IMR-90 (cell line): Measurements from ENCODE around the gene RGSL1. TPM values are rescaled to one million over a fixed set of nuclear protein-coding genes. Genes with fewer than 3 reads are reported as not detected.

ENCODE experiments used
- ATAC-seq: fragments of 200-7000 bp; cut with Tn5 transposase; 2 replicates; pipeline ENCODE4 v1.9.1; 2020; ENCODE audit warnings: low read depth, mild to moderate bottlenecking, moderate library complexity
- BruUV-seq: library from RNA; stranded (reverse); fragments of 400-500 nt; replicated peaks from 2 replicates; lab custom pipeline; 2021; lab: Mats Ljungman, UMichigan
- CTCF ChIA-PET: fragments of 300-600 bp; formaldehyde crosslinking; extraction: SDS; loops from one replicate; lab custom pipeline; 2021; ENCODE audit warnings: antibody characterized with exemption; lab: Yijun Ruan, JAX
- POLR2A ChIA-PET: fragments of 300-600 bp; sonication (Branson Sonifier 250); formaldehyde crosslinking; loops from one replicate; lab custom pipeline; 2022; ENCODE audit warnings: antibody characterized with exemption; ENCODE audit not compliant: unreplicated experiment; lab: Charles Lee
- DNase-seq: peaks from one replicate; pipeline ENCODE4 v3.0.0; 2013
- H2AFZ ChIP-seq: replicated peaks from 2 replicates; pipeline ENCODE3; 2013; ENCODE audit warnings: low read length, mild to moderate bottlenecking; ENCODE audit not compliant: poor library complexity
- H2AK5ac ChIP-seq: 2 replicates; pipeline ENCODE4 v1.6.1; 2013; ENCODE audit warnings: low read depth, low read length, inconsistent platforms
- H2AK9ac ChIP-seq: replicated peaks from 2 replicates; pipeline ENCODE3; 2013; ENCODE audit warnings: mild to moderate bottlenecking, low read depth, low read length, moderate library complexity; ENCODE audit not compliant: poor library complexity
- H2BK120ac ChIP-seq: 2 replicates; pipeline ENCODE4 v1.6.1; 2013; ENCODE audit warnings: low read depth, low read length, inconsistent platforms
- H2BK15ac ChIP-seq: 3 replicates; pipeline ENCODE4 v1.6.1; 2013; ENCODE audit warnings: low read depth, low read length, inconsistent platforms
- H2BK20ac ChIP-seq: 2 replicates; pipeline ENCODE4 v1.6.1; 2013; ENCODE audit warnings: low read depth, mild to moderate bottlenecking, inconsistent platforms, low read length, moderate library complexity
- H2BK5ac ChIP-seq: 2 replicates; pipeline ENCODE4 v1.6.1; 2013; ENCODE audit warnings: mild to moderate bottlenecking, low read depth, low read length, inconsistent platforms; ENCODE audit not compliant: poor library complexity, severe bottlenecking
- H3K14ac ChIP-seq: replicated peaks from 2 replicates; pipeline ENCODE4 v1.6.1; 2013; ENCODE audit warnings: low read depth, low read length, inconsistent platforms
- H3K18ac ChIP-seq: 2 replicates; pipeline ENCODE4 v1.6.1; 2013; ENCODE audit warnings: low read depth, low read length, control low read depth
- H3K23ac ChIP-seq: 2 replicates; pipeline ENCODE4 v1.6.1; 2013; ENCODE audit warnings: low read depth, low read length, inconsistent platforms
- H3K27ac ChIP-seq: 2 replicates; pipeline ENCODE4 v1.5.1; 2013; ENCODE audit warnings: mild to moderate bottlenecking, control low read depth, low read length; ENCODE audit not compliant: insufficient read depth
- H3K27me3 ChIP-seq: 2 replicates; pipeline ENCODE4 v1.6.1; 2013; ENCODE audit warnings: low read length; ENCODE audit not compliant: control insufficient read depth, insufficient read depth
- H3K36me3 ChIP-seq: 2 replicates; pipeline ENCODE4 v1.6.1; 2013; ENCODE audit warnings: low read length, mixed read lengths; ENCODE audit not compliant: control insufficient read depth, insufficient read depth
- H3K4ac ChIP-seq: 2 replicates; pipeline ENCODE4 v1.6.1; 2013; ENCODE audit warnings: low read depth, low read length, inconsistent platforms
- H3K4me1 ChIP-seq: 2 replicates; pipeline ENCODE4 v1.6.1; 2013; ENCODE audit warnings: low read length, mixed read lengths; ENCODE audit not compliant: control insufficient read depth, insufficient read depth
- H3K4me2 ChIP-seq: 2 replicates; pipeline ENCODE4 v1.6.1; 2013; ENCODE audit warnings: low read depth, mild to moderate bottlenecking, control low read depth, low read length, moderate library complexity
- H3K4me3 ChIP-seq: 2 replicates; pipeline ENCODE4 v1.5.1; 2013; ENCODE audit warnings: low read depth, mild to moderate bottlenecking, control low read depth, low read length, moderate library complexity; ENCODE audit not compliant: insufficient read depth
- H3K56ac ChIP-seq: 2 replicates; pipeline ENCODE4 v1.6.1; 2013; ENCODE audit warnings: low read length, inconsistent platforms; ENCODE audit not compliant: insufficient read depth; ENCODE audit errors: extremely low read depth
- H3K79me1 ChIP-seq, 2 experiments: 2 replicates each; pipeline ENCODE4 v1.6.1; 2013; ENCODE audit warnings: low read length in 2 of 2, inconsistent platforms in 1 of 2, low read depth in 1 of 2
- H3K9ac ChIP-seq: 2 replicates; pipeline ENCODE4 v1.6.1; 2013; ENCODE audit warnings: low read depth, low read length, control low read depth
- H3K9me1 ChIP-seq: 2 replicates; pipeline ENCODE4 v1.6.1; 2013; ENCODE audit warnings: low read length, inconsistent platforms; ENCODE audit not compliant: insufficient read depth
- H3K9me3 ChIP-seq: 2 replicates; pipeline ENCODE4 v1.6.1; 2013; ENCODE audit warnings: low read length; ENCODE audit not compliant: control insufficient read depth, insufficient read depth
- H4K20me1 ChIP-seq: 2 replicates; pipeline ENCODE4 v1.6.1; 2013; ENCODE audit warnings: low read length, inconsistent platforms; ENCODE audit not compliant: insufficient read depth
- H4K5ac ChIP-seq: 2 replicates; pipeline ENCODE4 v1.6.1; 2013; ENCODE audit warnings: mild to moderate bottlenecking, low read depth, low read length, control low read depth
- H4K8ac ChIP-seq, 2 experiments: 2 replicates each; pipeline ENCODE4 v1.6.1; 2013; ENCODE audit warnings: low read depth in 2 of 2, low read length in 2 of 2, control low read depth in 1 of 2, inconsistent platforms in 1 of 2
- H4K91ac ChIP-seq: 2 replicates; pipeline ENCODE4 v1.6.1; 2013; ENCODE audit warnings: low read depth, low read length, inconsistent platforms; ENCODE audit not compliant: insufficient read depth
- BHLHE40 ChIP-seq: fragments of 150-350 bp; IDR thresholded peaks from 2 replicates; pipeline ENCODE4 v1.6.1; 2016; ENCODE audit warnings: mild to moderate bottlenecking, low read depth, low read length
- FOS ChIP-seq: fragments of 150-350 bp; IDR thresholded peaks from 2 replicates; pipeline ENCODE4 v1.6.1; 2016; ENCODE audit warnings: low read depth, low read length
- MXI1 ChIP-seq: IDR thresholded peaks from 2 replicates; pipeline ENCODE4 v1.6.1; 2012; ENCODE audit warnings: low read depth, mild to moderate bottlenecking, low read length, moderate library complexity, borderline replicate concordance
- NFE2L2 ChIP-seq: fragments of 150-350 bp; IDR thresholded peaks from 2 replicates; pipeline ENCODE4 v1.6.1; 2016; ENCODE audit warnings: low read depth, mild to moderate bottlenecking, low read length
- POLR2A ChIP-seq: IDR thresholded peaks from 2 replicates; pipeline ENCODE4 v1.6.1; 2012; ENCODE audit warnings: mild to moderate bottlenecking, low read depth, low read length
- RAD21 ChIP-seq: IDR thresholded peaks from 2 replicates; pipeline ENCODE4 v1.6.1; 2012; ENCODE audit warnings: low read length, improper control_type of control experiment
- SMC3 ChIP-seq: fragments of 150-350 bp; IDR thresholded peaks from 2 replicates; pipeline ENCODE4 v1.6.1; 2016; ENCODE audit warnings: low read depth, mild to moderate bottlenecking, antibody characterized with exemption, low read length, moderate library complexity
- dilution Hi-C: fragments of 300-500 bp; cut with HindIII; formaldehyde crosslinking; loops from one replicate; pipeline ENCODE4 v1.14.3; 2018; ENCODE audit warnings: low sequenced_read_pairs; ENCODE audit not compliant: unreplicated experiment
- in situ Hi-C: fragments of 300-500 bp; cut with MboI; formaldehyde crosslinking; loops from 3 replicates; pipeline ENCODE4 v1.14.3; 2019; ENCODE audit warnings: low sequenced_read_pairs, inconsistent platforms, mixed read lengths
- intact Hi-C: fragments of 100-400 bp; cut with micrococcal nuclease; formaldehyde crosslinking; loops from 2 replicates; pipeline ENCODE4 v1.10.0; 2022
- polyA plus RNA-seq, 3 experiments: library from polyadenylated mRNA; depleted of rRNA; stranded (reverse); fragments of >200 nt; gene quantifications; 2 replicates each; pipeline ENCODE4 v1.2.3, GENCODE V29; 2012; ENCODE audit warnings: low replicate concordance in 1 of 3
- total RNA-seq: library from RNA; depleted of rRNA; stranded (reverse); fragments of >200 nt; gene quantifications from 2 replicates; pipeline ENCODE4 v1.2.3, GENCODE V29; 2012

The RGSL1 gene
- total and polyA plus RNA-seq, 2 of the 4 experiments (the other 2 are of a cell fraction): not detected

DNA sequence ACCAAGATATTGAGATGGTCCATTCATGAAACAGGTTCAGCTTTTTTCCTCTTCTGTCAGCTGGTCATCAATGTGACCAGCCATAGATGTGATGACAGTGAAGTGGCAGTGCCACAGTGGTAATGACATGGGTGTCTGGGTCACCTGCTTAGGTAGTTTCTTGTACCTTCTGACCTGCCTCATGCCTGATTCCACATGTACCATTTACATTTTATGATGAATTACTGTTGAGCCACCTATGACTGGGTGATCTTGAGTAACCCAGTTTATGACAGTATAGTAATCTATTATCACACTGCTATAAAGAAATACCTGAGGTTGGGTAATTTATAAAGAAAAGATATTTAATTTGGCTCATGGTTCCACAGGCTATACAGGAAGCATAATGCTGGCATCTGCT, 45.7 kb downstream of the RGSL1 start:
- no peaks in the 10 kb centered on the region for H3K4me1 ChIP-seq
- H3K9me1 ChIP-seq: no peaks in the 10 kb centered on the region
- H3K4me3 ChIP-seq: no peak overlapping the region
- no peak overlapping the region for H3K9ac ChIP-seq
- H2AK5ac ChIP-seq: no peak overlapping the region
- dilution Hi-C loops (no loop called here), in situ Hi-C loops (no loop called here), intact Hi-C loops (no loop called here)
- no peaks in the 10 kb centered on the region for H3K79me1 ChIP-seq
- no peak overlapping the region for H2BK15ac ChIP-seq
- H2BK20ac ChIP-seq: no peak overlapping the region
- no peak overlapping the region for H3K18ac ChIP-seq
- no peaks in the 10 kb centered on the region for H3K27me3 ChIP-seq
- no peaks in the 10 kb centered on the region for H4K20me1 ChIP-seq
- no peak overlapping the region for H4K8ac ChIP-seq
- no peak overlapping the region for H3K56ac ChIP-seq
- H3K36me3 ChIP-seq: no peaks in the 10 kb centered on the region
- H2BK120ac ChIP-seq: no peak overlapping the region
- H2AFZ ChIP-seq: no peak overlapping the region
- H4K5ac ChIP-seq: no peak overlapping the region
- no peak overlapping the region for H3K23ac ChIP-seq
- H3K9me3 ChIP-seq: no peaks in the 10 kb centered on the region
- no peak overlapping the region for H3K14ac ChIP-seq
- TF ChIP-seq POLR2A (no peak), SMC3 (no peak), NFE2L2 (no peak), FOS (no peak), RAD21 (no peak), BHLHE40 (no peak), MXI1 (no peak)
- no peak overlapping the region for H3K4me2 ChIP-seq
- no peak overlapping the region for H2BK5ac ChIP-seq
- no peak overlapping the region for H3K27ac ChIP-seq
- no peak overlapping the region for H2AK9ac ChIP-seq
- ATAC-seq (no peak), DNase-seq (no peak)
- ChIA-PET POLR2A (no interaction called here), CTCF (no interaction called here)
- H4K91ac ChIP-seq: no peak overlapping the region
- BruUV-seq: no TSS peak
- no peak overlapping the region for H3K4ac ChIP-seq
